GM03348 (cell line): ENCODE data around the gene SLC7A5.
"Not testable (repeated sequence)": the region's sequence is repeated elsewhere in the genome, so short reads cannot be mapped to it uniquely, and the experiment has no call there.

Experiments
- DNase-seq: peaks from one replicate; pipeline ENCODE4 v3.0.0; 2012; ENCODE audit warnings: low spot score

SLC7A5 gene

GRCh38 chr16:87861300-87862099 lies 7.8 kb downstream of the SLC7A5 start:
- DNase-seq, result not testable (repeated sequence)

DNA sequence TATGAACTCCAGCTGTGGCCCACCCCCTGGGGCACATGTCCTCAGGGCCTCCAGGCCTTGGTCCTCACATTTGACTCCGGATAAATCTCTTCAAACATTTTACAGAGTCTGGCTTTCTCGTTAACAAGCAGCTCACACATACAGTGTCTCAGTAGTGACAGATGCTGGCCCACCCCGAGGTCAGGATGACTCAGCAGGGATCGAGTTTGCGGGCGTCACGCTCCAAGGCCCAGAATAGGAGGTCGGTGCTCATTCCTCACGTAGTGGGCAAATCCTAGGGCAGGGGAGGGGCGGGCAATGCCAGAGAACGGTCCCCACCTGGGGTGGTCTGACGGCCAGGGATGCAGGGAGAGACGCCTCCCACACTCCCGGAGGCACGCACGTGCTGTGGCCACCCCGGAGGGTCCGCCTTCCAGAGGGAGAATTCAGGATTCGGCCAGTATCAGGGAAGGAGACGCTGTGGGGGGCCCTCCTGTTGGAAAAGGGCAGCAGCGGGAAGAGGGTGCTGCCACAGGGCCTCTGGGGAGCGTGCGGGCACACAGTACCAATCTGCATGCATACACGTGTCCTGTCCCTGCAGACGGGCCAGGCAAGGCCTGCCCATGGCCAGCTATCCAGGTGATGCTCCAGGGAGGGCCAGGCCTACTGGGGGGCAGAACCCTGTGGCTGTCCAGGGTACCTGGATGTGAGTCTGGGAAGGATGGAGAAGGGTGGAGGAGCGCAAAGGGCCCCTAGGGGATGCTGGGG lies 8.6 kb downstream of the SLC7A5 start:
- DNase-seq, result peak; percentile 56

DNA sequence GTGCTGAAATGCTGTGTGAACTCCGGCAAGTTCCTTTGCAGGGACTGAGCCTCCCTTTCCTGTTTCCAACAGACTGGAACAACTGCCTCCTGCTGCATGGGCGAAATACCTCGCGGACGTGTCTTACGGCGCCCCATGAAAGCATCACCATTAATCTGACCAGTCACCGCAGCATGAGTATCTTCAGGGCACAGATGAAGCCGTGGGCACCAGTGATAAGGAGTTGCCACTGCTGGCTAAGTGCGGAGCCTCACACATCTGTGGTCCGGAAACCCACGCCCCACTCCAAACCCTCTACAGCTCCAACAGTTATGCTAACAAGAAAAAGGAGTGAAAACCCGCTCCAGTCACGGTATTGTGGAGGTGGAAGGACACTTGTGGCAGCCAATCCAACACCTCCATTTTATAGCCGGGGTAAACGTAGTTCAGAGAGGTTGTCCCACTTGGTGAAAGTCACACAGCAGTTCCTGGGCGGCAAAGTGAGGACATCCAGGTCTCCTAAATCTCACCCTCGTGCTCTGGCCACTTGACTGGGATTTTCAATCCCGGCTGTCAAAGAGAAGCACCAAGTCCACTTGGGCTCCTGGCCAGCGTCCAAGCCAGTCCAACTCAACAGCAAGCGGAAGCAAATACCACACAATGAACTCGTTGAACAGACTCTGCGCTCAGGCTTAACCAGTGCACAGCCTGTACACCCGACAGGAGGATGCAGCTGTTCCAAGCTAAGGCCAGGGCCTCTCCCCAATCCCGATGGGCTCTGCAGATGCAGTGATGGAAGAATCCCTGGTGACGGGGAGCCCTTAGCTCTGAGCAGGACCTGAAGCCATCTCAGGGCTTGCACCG lies 10.9 kb downstream of the SLC7A5 start:
- DNase-seq, result not testable (repeated sequence)

DNA sequence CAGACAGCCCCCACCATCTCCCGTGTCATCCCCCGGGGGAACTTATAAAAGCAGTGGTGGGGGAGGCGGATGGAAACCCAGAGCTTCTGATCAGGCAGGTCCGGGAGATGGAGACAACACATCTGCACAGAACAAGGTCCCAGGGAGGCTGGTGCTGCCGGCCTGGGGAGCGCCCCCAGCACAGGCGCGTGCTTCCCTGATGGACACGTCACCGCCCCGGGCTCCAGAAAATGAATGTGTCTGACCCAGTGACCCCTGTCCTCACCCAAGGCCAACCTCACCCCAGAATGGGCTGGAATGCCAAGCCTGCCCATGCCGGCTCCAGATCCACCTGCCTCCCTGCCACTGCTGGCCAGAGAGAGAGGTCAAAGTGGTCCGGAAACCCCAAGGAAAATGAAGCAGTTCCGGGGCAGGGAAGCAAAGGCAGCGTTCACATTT lies 12.5 kb downstream of the SLC7A5 start:
- DNase-seq, result no peak

DNA sequence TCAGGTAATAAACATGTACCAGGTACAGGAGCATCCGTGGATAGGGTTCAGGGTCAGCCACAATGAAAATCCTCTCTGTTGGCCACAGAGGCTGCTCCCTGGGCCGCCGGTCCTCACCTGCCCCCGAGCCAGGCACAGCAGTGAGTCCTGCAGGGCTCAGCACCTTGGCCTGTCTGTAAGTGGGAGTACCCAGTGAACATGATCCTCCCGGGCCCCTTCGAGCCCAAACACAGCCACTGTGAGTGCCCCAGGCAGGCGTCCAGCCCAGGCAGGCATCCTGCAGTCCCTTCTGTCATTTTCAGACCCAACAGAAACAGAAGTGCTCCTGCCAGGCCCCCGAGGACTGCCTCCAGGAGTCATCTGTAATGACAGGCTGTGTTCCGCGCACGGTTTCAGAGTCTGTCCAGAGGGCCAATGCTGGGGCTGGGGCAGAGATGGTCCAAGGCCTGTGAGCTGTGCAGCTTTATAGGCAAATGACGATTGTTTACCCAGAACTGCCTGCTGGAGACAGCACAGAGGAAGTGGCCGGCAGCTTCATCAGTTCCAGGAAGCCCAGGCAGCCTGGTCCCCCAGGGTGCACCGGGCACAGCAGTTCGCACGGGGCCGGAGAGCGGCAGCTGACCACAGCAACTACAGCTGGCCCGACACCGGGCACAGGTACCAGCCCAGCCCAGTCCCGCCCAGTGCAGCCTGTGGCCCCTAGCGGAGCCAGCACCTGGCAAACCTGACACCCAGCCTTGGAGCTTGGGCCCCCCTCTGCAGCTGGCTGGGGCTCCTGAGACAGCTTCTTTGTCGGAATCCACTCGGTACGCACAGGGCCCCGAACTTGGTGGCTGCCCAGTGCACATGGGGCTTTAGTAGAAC lies 13.2 kb downstream of the SLC7A5 start:
- DNase-seq, result no peak

- no peak for DNase-seq
These were observed 14.2 kb downstream of the SLC7A5 start for GRCh38 chr16:87854907-87855683.

DNA sequence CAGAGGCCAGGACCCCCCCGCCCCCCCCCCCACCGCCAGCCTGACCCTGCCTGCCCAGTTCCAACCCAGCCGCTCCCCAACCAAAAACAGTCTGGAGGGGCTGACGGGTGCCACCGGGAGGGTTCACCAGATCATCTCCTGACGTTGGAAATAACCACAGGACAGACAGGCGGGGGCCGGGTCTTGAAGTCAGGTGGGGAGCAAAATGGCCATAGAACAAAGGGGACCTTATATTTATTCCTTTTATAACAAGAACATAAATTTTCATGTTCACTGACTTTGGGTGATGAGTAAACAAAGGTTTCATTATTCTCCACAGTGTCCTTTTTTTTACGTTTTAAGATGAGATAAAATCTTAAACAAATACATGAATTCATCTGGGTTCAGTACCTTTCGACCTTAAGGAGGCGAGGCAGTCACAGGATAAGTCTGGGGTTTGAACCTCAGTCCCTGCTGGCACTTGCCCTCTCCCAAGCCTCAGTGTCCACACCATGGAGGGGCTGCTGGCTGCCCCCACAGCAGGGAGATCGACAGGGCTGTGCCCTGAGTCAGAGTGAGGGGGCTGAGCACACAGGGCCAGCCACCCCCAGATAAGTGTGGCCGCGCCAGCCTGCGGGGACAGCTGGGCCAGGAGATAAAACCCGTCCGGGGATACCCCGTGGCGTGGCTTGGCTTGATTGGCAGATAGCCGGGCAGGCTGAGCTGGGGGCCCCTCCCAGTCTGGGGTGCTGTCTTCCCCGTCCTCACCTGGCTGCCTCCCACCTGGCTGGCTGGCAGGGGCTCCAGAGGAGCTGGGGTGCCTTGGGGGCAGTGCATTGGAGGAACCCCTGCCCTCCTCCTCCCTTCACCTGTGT lies 15.0 kb downstream of the SLC7A5 start:
- no peak for DNase-seq

- DNase-seq, result peak; percentile 97
These were observed 15.8 kb downstream of the SLC7A5 start for GRCh38 chr16:87853411-87854052.

DNA sequence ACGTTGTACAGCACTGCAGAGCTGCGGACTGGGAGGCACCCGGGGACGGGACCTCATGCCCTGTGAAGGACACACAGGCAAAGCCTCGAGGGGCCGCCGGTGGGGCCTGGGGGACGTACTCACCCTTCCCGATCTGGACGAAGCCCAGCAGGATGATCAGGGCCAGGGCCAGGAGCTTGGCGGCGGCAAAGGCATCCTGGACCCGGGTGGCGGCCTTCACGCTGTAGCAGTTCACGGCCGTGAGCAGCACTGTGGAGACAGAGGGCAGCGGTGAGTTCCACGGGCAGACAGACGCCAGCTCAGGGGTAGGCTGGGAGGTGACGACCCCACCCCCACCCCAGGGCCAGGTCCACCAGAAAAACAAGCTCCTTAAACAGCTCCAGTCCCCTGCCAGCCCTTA lies 17.7 kb downstream of the SLC7A5 start:
- DNase-seq, result no peak

- no peak for DNase-seq
These were observed 18.1 kb downstream of the SLC7A5 start for GRCh38 chr16:87851141-87851587.

- DNase-seq, result peak; percentile 84
These were observed 19.0 kb downstream of the SLC7A5 start for GRCh38 chr16:87850009-87851006.

GRCh38 chr16:87849419-87850008 lies 19.8 kb downstream of the SLC7A5 start:
- no peak for DNase-seq

DNA sequence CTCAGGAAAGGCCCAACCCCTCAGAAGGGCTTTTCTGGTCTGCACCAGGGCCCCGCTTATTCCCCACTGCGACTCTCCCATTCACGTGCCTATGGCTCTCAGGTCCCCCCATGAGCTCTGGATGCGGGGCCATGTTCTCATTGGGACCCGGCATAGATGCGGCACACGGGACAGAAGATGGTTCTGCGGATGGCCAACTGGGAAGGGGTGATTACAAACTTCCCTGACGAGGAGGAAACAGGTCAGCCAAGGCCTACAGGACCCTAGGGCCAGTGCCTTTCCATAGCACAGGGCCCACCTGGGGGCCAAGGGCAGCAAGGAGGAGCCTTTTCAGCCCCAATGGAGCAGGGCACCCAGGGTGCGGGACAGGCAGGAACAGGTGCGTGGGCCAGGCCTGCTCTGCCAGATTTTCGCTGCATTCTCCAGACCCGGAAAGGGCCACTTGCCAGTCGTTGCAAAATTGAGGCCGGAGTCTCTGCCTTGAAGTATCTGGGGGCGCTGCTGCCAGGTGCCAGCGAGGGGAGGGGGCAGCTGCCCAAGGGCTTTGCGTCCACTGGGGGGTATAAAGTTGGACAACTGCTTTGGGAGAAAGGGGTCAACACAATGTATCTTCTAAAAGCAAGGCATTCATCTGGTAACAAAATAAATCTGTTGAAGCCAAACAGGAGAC lies 20.5 kb downstream of the SLC7A5 start:
- DNase-seq, result no peak

- DNase-seq, result no peak
These were observed 21.3 kb downstream of the SLC7A5 start for GRCh38 chr16:87847785-87848675.

GRCh38 chr16:87847467-87847784 lies 21.9 kb downstream of the SLC7A5 start:
- no peak for DNase-seq
